Measurements from ENCODE around the gene CRB3. TPM values are rescaled to one million over a fixed set of nuclear protein-coding genes. Genes with fewer than 3 reads are reported as not detected.

The CRB3 gene, protein sequence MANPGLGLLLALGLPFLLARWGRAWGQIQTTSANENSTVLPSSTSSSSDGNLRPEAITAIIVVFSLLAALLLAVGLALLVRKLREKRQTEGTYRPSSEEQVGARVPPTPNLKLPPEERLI
- total RNA-seq (not detected), polyA plus RNA-seq (ENCODE audit: insufficient read depth in 1 of 8, insufficient read length in 8 of 8, low replicate concordance in 1 of 8) (1 to 10 TPM in 2 of 8 donors, under 1 TPM in 3, not detected in 3; 0.11 to 2.0 (median 0.51) TPM)
- long read RNA-seq, donor 1 = 0 reads
- long read RNA-seq, donor 2 = 0 reads
- long read RNA-seq, donor 3 = 0 reads
- long read RNA-seq, donor 4 = 0 reads
- long read RNA-seq, donor 5 = 0 reads
- long read RNA-seq, donor 6 = 0 reads
- long read RNA-seq, donor 7 = 0 reads
- long read RNA-seq, donor 8 = 0 reads
- long read RNA-seq, donor 9 = 0 reads
- long read RNA-seq, donor 10 = 0 reads
- long read RNA-seq, donor 11 = 0 reads

GRCh38 chr19:6464070-6464873 is at the start of gene CRB3:
TSS of gene CRB3 (plus strand) at chr19:6464271. CDS start at chr19:6464702, 431 bp downstream.
- Histone ChIP-seq H3K27me3 (ENCODE audit: control insufficient read depth, insufficient read depth, low read length) (peaks cover 50% of the 10 kb centered on the region), H3K27ac (ENCODE audit: low read length) (no peak within 1 kb of the TSS), H3K9me3 (replicated peaks; ENCODE audit: control insufficient read depth, low read depth, low read length) (no peaks in the 10 kb centered on the region), H3K4me1 (ENCODE audit: control insufficient read depth, insufficient read depth, low read length) (peaks cover 9% of the 10 kb centered on the region), H3K4me3 (ENCODE audit: low read length) (no peak within 1 kb of the TSS), H3K36me3 (ENCODE audit: control insufficient read depth, insufficient read depth, low read length) (no peaks in the 10 kb centered on the region)
- no peak for DNase-seq
- WGBS (ENCODE audit: insufficient coverage) = under 1% methylated on average over 62 of the region's 65 CpGs

DNA sequence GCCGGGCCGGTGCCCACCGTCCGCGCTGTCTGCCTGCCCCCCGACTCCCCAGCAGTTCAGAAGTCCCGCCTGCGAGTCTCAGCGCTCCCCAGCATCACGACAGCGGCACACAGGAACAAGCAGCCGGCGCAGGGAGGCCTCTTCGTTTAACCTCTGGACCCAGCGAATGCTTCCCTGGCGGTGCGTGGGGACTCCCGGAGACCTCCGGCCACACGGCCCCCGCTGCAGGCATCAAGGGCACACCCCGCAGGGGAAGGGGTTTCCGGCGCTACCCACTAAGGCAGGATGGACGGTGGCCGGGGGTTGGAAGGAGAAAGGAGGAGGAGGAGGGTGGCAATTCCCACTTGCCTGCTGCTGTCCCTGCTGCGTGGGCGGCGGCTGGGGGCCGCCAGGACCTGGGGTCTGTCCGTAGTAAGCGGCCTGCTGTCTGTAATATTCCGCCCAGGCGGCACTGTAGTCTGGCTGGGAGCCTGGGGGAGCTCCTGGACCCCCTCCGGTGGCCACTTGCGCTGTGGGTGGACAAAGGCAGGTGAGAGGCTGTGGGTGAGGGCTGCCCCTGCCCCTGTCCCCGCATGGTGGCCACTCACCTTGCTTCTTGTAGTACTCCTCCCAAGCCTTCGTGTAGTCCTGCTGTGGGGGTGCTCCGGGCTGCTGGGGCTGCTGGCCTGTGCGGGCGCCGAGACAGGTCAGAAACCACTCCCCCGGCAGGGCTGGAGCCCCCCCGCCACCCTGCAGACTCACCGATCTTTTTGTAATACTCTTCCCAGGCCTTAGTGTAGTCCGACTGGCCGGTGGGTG is 49.1 kb upstream of the CRB3 start:
- no peak for DNase-seq
- Histone ChIP-seq H3K36me3 (ENCODE audit: control insufficient read depth, insufficient read depth, low read length) (peaks cover 67% of the 10 kb centered on the region), H3K27ac (ENCODE audit: low read length) (no peak overlapping the region), H3K9me3 (replicated peaks; ENCODE audit: control insufficient read depth, low read depth, low read length) (no peaks in the 10 kb centered on the region), H3K4me1 (ENCODE audit: control insufficient read depth, insufficient read depth, low read length) (peaks cover 10% of the 10 kb centered on the region), H3K27me3 (ENCODE audit: control insufficient read depth, insufficient read depth, low read length) (no peaks in the 10 kb centered on the region), H3K4me3 (ENCODE audit: low read length) (no peak overlapping the region)
- WGBS (ENCODE audit: insufficient coverage) = 80% methylated on average over 30 of the region's 47 CpGs

DNA sequence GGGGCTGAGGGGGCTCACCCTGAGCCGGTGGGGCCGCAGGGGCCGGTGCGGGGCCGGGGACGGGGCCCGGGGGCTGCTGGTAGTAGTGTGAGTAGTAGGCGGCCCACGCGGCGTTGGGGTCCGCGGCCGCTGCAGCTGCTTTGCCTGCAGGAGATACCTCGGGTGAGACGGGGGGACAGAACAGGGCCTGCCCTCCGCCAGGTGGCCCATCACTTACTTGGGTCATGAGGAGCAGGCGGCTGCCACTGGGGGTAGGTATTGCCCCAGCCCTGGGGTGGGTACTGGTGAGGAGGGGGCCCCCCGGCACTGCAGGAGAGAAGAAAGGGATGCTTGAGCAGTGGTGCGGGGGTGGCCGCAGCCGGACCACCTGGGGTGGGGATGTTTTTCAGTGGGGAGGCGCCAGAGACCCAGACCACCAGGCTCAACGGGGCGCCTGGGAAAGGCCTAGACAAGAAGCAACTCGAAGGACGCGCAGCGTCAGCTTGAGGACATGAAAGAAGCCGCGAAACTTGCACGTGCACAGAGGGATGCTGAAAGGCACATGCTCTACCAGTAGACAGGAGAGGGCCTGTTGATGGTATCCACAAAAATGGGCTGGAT is 48.4 kb upstream of the CRB3 start:
- Histone ChIP-seq H3K27ac (ENCODE audit: low read length) (no peak overlapping the region), H3K9me3 (replicated peaks; ENCODE audit: control insufficient read depth, low read depth, low read length) (no peaks in the 10 kb centered on the region), H3K36me3 (ENCODE audit: control insufficient read depth, insufficient read depth, low read length) (peaks cover 73% of the 10 kb centered on the region), H3K4me3 (ENCODE audit: low read length) (no peak overlapping the region), H3K27me3 (ENCODE audit: control insufficient read depth, insufficient read depth, low read length) (no peaks in the 10 kb centered on the region), H3K4me1 (ENCODE audit: control insufficient read depth, insufficient read depth, low read length) (peaks cover 10% of the 10 kb centered on the region)
- DNase-seq = no peak
- WGBS (ENCODE audit: insufficient coverage) = 94% methylated on average over 21 of the region's 32 CpGs

DNA sequence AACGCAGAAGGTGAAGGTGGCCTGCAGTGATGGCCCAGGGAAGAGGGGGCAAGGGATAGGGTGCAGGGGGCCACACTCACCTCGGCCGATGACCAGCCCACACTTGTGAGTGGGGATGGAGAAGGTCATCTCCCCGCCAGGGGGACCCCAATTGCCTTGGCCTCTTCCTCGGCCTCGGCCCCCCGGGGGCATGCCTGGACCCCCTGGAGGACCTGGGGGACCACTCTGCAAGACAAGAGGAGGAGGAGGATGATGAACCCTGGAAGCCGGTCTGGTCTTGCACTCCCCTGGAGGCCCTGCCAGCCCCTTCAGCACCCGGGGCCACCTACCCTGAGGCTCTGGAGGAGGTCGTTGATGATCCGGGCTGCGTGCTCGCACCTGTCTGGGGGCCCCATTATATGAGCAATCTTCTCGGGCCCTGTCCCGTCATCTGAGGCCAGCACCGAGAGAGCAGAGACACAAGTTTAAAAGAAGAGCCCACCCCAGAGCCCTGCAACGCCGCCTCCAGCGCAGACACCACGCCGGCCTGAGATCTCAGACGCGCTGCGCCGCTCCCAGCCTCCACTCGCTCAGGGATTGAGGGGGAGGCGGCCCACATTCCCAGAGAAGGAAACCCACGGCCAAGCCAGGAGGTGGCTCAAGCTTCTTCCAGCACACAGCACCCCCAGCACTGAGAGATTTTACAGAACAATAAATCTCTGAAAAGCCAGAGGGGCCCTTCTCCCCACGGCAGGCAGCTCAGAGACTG is 47.2 kb upstream of the CRB3 start:
- Histone ChIP-seq H3K4me1 (ENCODE audit: control insufficient read depth, insufficient read depth, low read length) (peaks cover 10% of the 10 kb centered on the region), H3K27me3 (ENCODE audit: control insufficient read depth, insufficient read depth, low read length) (no peaks in the 10 kb centered on the region), H3K36me3 (ENCODE audit: control insufficient read depth, insufficient read depth, low read length) (peaks cover 84% of the 10 kb centered on the region), H3K27ac (ENCODE audit: low read length) (no peak overlapping the region), H3K4me3 (ENCODE audit: low read length) (no peak overlapping the region), H3K9me3 (replicated peaks; ENCODE audit: control insufficient read depth, low read depth, low read length) (no peaks in the 10 kb centered on the region)
- WGBS (ENCODE audit: insufficient coverage) = 91% methylated on average over 23 of the region's 29 CpGs
- DNase-seq = no peak

DNA sequence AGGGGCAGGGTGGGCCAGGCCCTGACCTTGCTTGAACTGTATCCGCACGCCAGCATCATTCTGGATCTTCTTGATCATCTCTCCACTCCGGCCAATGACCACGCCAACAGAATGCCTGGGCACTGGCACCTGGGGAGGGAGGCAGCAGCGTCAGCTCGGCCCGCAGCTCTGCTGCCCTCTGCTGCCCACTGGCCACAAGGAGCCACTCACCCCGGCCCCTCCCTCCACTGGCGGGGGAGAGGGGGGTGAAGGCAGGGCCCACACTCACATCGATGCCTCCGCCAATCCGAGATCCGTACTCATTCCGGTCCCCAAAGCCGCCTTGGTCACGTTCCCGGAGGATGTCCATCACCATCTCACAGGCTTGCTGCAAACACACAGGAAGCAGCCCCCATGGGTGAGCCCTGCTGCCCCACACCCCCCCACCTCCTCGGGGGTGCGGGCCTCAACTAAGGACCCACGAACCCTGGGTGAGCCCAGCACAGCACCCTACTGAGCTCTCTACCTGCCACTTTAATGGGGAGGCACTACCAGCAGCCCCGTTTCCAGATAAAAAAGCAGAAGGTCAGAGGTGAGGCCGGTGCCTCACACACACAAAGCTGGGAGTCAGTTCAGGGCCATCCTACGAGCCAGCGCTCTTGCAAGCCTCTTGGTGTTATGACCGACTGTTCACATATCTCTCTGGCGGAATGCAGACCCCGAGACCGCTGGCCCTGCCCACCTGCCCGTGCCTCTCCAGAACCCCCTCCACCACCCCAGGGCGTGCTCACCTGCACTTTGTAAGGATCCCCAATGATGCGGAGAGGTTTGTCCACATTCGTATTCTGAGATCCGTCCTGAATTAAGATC is 46.1 kb upstream of the CRB3 start:
- WGBS (ENCODE audit: insufficient coverage) = 76% methylated on average over 28 of the region's 33 CpGs
- H3K36me3 ChIP-seq (ENCODE audit: control insufficient read depth, insufficient read depth, low read length) = peaks cover 94% of the 10 kb centered on the region
- peaks cover 11% of the 10 kb centered on the region for H3K4me1 ChIP-seq (ENCODE audit: control insufficient read depth, insufficient read depth, low read length)
- DNase-seq = no peak
- no peak overlapping the region for H3K27ac ChIP-seq (ENCODE audit: low read length)
- H3K4me3 ChIP-seq (ENCODE audit: low read length) = no peak overlapping the region
- H3K9me3 ChIP-seq (replicated peaks; ENCODE audit: control insufficient read depth, low read depth, low read length) = no peaks in the 10 kb centered on the region
- no peaks in the 10 kb centered on the region for H3K27me3 ChIP-seq (ENCODE audit: control insufficient read depth, insufficient read depth, low read length)

DNA sequence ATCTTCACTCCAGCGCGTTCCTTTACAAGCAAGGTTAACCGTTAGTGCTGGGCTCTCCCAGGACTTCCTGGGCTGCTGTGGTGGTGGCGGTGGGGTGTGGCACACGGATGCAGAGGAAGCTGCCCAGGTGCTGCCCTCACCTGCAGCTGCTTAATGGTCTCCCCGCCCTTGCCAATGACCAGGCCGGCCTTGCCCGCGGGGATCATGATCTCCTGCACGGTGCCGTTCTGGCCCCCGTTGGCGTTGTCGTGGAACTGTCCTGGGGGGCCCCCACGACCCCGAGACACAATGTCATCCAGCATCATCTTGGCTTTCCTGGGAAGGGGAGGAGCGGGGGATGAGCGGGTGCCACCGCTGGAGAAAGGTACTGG is 45.5 kb upstream of the CRB3 start:
- Histone ChIP-seq H3K4me1 (ENCODE audit: control insufficient read depth, insufficient read depth, low read length) (peaks cover 17% of the 10 kb centered on the region), H3K36me3 (ENCODE audit: control insufficient read depth, insufficient read depth, low read length) (peaks cover 89% of the 10 kb centered on the region), H3K27me3 (ENCODE audit: control insufficient read depth, insufficient read depth, low read length) (no peaks in the 10 kb centered on the region), H3K4me3 (ENCODE audit: low read length) (no peak overlapping the region), H3K27ac (ENCODE audit: low read length) (no peak overlapping the region), H3K9me3 (replicated peaks; ENCODE audit: control insufficient read depth, low read depth, low read length) (no peaks in the 10 kb centered on the region)
- 88% methylated on average over 18 of the region's 19 CpGs for WGBS (ENCODE audit: insufficient coverage)
- DNase-seq = no peak

DNA sequence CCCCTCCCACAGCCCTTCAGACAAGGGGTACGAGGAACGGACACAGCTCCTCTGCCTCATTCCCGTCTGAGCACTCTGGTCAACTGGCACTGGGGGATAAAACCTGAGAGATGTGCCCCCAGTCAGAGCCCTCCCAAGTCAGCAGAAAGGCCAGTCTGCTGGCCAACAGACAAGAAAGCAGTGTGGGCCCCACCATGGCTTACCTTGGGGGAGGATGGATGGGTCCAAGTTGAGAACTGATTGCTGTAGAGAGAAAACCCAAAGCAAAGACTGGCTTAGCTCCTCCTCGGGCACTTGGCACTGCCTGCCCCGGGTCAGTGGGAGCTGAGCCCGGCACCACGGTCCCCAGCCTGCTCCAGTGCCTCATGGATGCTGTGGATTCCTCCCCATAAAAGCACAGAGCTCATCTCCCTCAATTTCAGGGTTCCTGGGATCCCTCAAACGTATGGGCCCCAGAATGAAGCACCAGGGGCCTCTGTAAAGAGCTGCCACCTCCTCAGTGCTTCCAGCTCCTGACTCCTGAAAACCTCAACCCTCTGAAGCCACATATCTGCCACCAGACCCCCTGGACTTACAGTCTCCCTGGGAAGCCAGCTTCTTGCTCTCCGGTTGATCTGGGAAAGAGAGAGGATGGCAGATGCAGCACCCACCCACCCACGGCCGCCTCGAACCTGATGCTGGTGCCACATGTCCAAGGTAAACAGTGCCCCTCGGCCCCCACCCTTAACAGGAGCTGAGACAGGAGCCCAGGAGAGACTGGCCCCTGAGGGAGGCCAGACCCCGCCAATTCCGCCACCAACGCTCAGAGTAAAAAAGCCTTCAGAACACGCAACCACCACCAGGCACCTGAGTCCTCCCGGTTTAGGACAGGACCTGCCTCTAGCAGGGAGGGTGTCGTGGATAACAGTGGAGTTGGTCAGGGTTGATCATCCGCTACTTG is 42.7 kb upstream of the CRB3 start:
- WGBS (ENCODE audit: insufficient coverage) = 74% methylated on average over 16 of the region's 20 CpGs
- Histone ChIP-seq H3K27ac (ENCODE audit: low read length) (no peak overlapping the region), H3K4me3 (ENCODE audit: low read length) (no peak overlapping the region), H3K9me3 (replicated peaks; ENCODE audit: control insufficient read depth, low read depth, low read length) (peaks cover 2% of the 10 kb centered on the region), H3K27me3 (ENCODE audit: control insufficient read depth, insufficient read depth, low read length) (no peaks in the 10 kb centered on the region), H3K36me3 (ENCODE audit: control insufficient read depth, insufficient read depth, low read length) (peaks cover 64% of the 10 kb centered on the region), H3K4me1 (ENCODE audit: control insufficient read depth, insufficient read depth, low read length) (peaks cover 28% of the 10 kb centered on the region)
- no peak for DNase-seq

GRCh38 chr19:6423499-6424194 is 40.4 kb upstream of the CRB3 start:
- Histone ChIP-seq H3K36me3 (ENCODE audit: control insufficient read depth, insufficient read depth, low read length) (peaks cover 41% of the 10 kb centered on the region), H3K9me3 (replicated peaks; ENCODE audit: control insufficient read depth, low read depth, low read length) (peaks cover 2% of the 10 kb centered on the region), H3K27me3 (ENCODE audit: control insufficient read depth, insufficient read depth, low read length) (no peaks in the 10 kb centered on the region), H3K4me3 (ENCODE audit: low read length) (peak overlapping the region; percentile 93), H3K4me1 (ENCODE audit: control insufficient read depth, insufficient read depth, low read length) (peaks cover 28% of the 10 kb centered on the region), H3K27ac (ENCODE audit: low read length) (peak overlapping the region; percentile 87)
- whole genome bisulfite sequencing (ENCODE audit: insufficient coverage) = 0% methylated on average over 13 of the region's 20 CpGs
- peak; percentile 60 for DNase-seq

Measured in muscle of leg (tissue), 16 donors.